RPMI7951 (cell line): ENCODE measurements around the gene OR9I1. TPM values are rescaled to one million over a fixed set of nuclear protein-coding genes. Genes with fewer than 3 reads are reported as not detected.

Source experiments
- DNase-seq: peaks from one replicate; pipeline ENCODE4 v3.0.0-alpha.2; 2012; ENCODE audit warnings: low read depth
- total RNA-seq: library from RNA; depleted of rRNA; stranded (reverse); fragments of >200 nt; shearing (Covaris generic); gene quantifications from 2 replicates; pipeline ENCODE4 v1.2.3, GENCODE V29; 2014; rRNA removed

The OR9I1 gene, protein sequence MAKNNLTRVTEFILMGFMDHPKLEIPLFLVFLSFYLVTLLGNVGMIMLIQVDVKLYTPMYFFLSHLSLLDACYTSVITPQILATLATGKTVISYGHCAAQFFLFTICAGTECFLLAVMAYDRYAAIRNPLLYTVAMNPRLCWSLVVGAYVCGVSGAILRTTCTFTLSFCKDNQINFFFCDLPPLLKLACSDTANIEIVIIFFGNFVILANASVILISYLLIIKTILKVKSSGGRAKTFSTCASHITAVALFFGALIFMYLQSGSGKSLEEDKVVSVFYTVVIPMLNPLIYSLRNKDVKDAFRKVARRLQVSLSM
- not detected in 2 replicates for total RNA-seq

DNA sequence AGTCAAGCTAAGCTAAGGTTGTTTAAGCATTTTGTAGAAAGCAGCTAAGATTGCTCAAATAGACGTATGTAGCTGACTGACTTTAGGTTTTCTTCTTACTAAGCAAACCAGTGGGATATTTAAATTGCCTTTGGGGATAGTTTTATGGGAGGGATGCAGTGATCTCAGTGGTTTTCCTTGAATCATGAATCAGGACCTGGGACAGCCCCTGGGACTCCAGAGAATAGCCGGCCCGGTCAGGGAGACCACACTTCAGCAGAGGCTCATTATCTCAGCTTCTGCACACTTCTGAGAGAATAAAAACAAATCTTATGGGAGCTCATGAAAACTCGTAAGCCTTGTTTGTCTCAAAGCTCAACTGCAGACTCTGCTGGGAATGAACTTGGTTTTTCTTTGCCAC lies at the start of gene OR9I1:
Gene OR9I1, minus strand, starts transcription at position 62 of the 400 bp plus-strand sequence. CDS start 6,086 bp downstream, outside the sequence.
- no peak for DNase-seq

DNA sequence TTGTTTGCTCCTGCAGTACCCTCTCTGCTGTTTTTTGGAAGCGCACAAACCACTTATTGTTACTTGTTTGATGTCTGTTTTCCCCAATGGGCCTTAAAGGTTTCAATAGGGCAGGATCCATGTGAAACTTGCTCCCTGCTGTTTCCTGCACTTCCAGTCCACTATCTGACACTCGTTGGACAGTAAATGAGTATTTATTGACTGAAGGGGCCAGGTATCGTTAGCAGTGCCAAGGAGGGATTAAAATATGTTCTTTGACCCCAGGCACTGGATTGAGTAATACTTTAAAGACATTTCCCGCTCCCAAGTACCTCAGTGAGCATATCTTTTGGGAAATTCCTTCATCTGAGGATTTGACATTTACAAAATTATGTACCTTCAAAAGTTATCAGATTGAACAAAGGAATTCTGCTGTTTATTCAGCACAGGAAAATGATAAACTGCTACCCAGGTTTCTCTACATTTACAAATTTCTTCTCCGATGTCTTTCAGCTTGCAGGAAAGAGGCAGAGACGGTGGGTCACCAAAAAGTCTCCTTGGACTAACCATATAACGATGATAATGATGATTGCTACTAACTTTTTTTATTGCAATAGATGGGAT lies 40.3 kb upstream of the OR9I1 start:
- no peak for DNase-seq

DNA sequence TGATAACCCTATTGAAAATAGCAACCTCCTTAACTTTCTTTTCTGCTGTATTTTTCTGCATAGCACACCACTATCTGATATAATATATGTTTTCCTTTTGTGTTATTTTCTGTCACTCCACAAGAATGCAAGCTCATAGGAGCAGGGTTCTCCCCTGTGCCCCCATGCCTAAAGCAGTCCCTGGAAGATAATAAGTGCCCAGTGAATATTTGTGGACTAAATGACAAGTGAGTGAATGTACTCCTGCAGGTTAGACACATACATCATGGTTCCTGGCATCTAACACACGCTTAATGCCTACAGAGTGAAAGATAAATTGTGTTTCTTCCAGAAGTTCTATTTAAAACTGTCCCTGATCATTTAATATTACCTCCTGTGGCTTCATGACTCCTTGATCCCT lies 39.7 kb upstream of the OR9I1 start:
- DNase-seq, result no peak

DNA sequence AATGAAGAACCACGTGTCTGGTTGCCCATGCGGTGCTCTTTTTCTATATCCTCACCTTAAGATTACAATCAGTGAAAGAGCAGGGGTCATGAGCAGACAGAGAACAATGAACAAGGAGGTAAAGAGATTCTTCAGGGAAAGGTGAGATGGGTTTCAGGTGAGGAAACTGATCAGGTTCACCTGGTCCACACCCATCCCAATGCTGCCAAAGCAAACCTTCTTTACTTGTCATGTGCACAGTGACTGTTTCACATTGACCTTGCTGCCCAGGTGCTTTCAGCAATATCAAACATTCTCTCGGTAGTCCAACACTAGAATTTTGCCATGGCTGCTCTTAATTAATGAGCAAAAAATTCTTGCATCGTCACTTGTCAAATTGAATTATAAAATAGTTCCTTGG lies 39.1 kb upstream of the OR9I1 start:
- no peak for DNase-seq

DNA sequence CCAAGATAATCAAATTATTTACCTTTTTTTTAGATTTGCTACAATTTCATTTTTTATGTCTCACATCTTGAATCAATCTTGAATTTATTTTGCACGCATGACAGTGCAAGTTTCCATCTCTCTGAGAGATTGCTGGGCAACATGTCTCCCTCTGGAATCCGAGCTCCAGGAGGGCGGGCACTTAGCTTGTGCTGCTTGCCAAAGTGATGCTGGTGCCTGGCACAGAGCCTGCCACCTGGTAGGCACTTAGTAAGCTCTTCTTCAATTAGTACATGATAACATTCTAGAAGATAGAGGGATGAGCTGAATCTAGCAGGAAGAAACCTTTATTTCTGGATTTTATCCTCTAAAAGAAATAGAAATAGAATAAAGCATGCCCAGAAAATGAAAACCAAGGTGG lies 27.5 kb upstream of the OR9I1 start:
- no peak for DNase-seq

DNA sequence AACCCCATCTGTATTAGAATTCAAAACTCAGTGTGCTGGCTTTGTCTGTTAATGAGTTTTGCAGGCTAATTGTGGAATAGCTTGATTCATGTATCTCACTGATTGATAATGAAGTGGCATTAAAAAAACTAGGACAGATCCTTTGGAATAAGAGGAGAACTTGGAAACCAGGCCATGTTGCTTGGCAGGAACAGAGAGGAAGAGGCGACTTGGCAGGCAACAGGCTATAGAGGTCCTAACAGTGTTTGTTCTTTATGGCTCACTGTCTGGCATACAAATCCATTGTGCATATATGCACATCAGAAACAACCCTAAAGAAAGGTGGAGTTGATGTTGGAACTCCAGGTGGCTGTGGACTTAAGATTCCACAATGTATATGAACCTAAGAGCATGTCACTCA lies 17.4 kb upstream of the OR9I1 start:
- no peak for DNase-seq

DNA sequence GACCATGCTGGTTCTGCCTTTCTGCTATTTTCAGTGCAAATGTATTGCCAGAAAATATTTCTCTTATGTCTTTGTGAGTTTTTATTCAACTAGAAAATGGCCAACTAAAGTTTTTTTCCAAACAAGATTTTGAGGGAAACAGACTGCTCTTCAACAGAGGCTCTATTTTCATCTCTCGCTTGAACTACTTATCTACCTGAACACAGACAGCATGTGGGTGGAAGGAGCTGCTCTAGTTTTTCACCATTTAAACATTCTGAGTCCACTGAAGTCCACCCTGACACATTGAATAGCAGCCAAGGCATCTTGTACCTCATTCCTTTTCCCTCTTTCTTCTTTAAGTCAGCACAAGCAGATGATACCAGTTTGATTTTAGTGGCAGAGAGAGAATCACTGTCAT lies 9.8 kb upstream of the OR9I1 start:
- no peak for DNase-seq

DNA sequence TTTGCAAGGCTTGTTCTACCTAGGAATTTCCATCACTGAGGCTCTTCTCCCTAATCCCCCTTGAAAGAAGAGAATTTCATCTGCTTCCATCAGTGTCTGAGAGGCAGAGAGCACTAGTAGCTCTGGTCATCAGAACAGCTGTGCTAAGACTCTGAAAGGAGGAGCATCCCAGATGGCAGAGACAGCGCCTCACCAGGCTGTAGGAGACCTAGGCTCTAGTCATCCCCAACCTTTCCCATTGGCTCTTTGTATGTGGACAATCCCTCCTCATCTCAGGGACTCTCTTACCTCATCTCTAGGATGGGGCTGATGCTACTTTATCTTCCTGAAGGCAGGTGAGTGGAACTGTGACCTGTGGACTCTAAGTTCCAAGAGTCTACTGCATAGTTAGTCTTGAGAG lies 8.8 kb upstream of the OR9I1 start:
- DNase-seq, result no peak

DNA sequence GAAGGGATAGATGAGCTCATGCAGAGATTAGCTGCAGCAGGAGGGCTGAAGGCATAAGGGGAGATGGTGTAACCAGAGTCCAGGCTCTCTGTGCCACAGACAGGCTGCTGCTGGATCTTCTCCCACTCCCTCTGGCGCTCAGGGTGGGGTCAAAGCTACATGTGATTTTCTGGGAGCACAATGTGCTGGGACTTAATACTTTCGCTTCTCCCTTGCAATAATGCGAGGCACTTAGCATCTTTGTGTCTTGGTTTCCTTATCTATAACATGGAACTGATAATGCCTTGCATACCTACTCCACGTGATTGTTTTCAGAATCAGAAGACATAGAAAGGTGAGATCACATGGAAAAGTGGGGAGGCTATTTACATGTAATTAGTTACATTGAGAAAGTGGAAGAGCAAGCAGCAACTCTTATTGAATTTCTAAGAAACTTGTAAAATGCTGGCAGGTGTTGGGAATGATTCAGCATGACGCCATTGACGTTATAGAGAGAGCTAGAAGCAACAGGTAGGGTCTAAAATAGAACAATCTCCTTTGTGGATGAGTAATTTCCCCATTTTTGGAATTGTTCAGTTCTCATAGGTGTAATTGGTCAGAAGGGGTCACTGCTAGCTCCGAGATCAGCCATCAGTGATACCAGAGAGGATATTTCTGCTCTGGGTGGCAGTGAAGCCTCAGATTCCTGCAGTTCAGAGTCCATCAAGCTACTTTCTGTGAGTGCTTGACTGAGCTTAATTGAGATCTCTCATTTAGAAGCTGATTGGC lies 8.2 kb upstream of the OR9I1 start:
- no peak for DNase-seq

DNA sequence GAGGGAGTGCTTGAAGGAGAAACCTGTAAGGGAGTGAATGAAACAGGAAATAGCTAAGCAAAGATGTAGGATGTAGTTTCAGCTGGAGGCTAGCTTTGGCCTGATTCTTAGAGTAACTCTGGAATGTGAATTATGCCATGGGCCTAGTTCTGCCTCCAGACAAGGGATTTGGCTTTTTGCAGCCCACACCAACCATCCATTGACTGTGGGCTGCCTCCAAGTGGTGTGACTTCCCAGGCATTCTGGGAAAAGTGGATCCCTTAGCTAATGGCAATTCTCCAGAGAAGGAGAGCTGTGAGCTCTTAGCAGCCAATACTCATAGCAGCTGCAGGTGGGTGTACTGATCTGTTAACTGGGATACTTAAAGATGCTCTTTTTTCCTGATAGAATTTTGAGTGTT lies 2.0 kb upstream of the OR9I1 start:
- DNase-seq, result no peak

DNA sequence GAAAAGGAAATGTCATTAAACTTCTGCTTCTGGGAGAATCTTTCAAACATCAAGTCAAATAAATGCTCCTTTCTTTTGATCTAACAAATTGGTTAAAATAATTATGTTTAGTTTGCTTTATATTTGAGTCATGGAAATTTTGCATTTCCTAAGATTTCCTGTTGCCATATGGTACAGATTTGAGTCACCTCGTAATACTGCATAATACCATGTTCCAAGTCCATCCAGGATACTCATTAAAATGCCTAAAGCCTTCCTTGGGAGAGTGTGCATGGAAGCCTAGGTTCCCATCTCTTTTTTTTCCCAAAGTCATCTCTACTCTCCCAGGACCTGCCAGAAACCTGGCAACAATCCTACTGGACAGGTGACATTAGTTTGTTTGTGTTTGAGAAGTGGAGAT lies 4.2 kb downstream of the OR9I1 start:
- no peak for DNase-seq

DNA sequence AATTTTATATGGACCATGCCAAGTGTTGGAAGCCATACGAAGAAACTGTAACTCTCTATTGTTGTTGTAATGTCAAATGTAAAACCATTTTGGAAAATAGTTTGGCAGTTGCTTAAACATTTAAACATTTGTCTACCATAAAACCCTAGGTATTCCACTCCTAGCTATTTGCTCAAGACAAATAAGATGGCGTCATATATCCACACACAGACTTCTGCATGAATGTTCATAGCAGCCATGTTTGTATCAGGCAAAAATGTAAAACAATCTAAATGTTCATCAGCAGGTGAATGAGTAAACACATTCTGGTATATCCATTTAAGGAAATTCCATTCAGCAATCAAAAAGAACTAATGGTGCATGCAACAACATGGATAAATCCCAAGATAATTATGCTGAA lies 27.9 kb downstream of the OR9I1 start:
- no peak for DNase-seq

DNA sequence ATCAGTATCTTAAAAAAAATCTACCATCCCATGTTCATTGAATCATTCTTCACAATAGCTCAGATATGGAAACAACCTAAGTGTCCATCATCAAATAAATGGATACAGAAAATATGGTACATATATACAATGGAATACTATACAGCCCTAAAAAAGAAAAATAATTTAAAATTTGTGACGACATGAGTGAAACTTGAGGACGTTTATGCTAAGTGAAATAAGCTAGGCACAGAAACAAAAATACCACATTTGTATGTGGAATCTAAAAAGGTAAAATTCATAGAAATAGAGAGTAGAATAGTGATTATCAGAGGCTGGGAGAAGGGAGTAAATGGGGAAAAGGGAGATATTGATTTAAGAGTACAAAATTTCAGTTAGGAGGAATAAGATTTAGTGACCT lies 38.8 kb downstream of the OR9I1 start:
- no peak for DNase-seq

DNA sequence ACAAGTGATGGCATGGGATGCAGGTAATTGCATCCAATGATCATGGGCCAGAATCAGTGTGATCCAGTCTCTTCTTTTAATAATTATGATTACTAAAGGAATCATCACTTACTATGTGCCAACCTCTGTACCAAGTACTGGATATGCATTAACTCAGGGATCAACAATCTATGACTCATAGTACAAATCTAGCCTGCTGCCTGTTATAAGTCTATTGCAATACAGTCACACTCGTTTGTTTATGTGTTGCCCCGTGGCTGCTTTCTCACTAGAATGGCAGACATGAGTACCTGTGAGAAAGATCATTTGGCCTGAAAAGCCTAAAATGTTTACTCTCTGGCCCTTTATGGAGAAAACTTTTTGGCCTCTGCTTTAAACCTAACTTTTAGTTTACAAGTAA lies 49.5 kb downstream of the OR9I1 start:
- no peak for DNase-seq

DNA sequence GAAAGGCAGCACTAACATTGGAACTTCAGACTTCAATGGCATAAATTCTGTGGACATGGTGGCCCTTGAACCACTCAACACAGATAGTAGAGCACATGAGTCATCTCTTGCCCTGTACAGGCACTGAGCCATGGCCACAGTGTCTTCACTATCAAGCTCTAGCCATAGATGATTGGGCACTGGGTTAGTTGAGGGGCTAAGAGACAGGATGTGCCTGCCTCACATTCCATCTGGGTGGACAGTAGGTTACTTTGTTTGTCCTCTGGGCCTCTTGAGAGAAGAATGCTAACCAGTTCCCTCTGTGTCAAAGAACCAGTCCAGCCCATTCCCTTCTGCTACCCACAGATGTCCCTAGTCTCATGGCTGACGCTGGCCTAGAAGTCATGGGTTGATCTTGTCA lies 54.7 kb downstream of the OR9I1 start:
- no peak for DNase-seq

DNA sequence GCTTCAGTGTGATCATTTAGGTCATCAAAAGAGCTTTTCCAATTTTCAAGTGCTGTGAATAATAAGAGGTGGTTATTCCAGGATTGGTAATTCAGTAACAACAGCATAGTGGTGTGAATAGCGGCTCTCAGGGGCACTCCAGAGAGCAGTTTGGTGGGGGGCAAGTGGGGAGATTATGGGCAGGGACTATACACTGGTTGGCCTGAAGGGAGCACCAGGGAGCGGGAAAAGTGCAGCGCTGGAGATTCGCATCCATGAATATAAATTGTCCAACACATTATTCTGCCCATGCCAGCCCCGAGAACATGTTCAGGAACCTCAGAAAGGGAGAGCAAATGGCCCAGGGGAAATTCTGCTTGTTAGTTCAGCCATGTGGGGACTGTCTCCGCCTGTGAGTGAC lies 56.7 kb downstream of the OR9I1 start:
- no peak for DNase-seq

DNA sequence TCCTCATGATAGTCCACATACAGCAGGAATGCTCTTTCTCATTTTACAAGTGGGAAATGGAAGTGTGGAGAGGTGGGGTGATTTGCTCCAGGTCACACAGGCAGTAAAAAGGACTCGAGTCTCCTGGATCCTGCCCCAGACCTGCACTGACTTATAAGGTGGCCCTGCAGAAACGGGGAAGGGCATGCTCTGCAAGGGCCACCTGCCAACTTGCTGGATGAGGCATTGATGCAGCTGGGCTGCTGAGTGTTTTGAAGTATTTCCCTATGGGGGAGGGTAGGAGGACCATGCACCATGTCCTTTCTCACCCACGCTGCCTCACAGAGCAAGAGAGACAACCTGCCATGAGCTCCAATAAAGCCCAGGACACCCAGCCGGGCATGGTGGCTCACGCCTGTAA lies 57.6 kb downstream of the OR9I1 start:
- DNase-seq, result no peak

Other genes starting within 250 kb of the OR9I1 start
- not detected in 2 replicates for gene OR9Q1, start 101.6 kb downstream of the OR9I1 start, total RNA-seq
- gene OR6Q1, start 94.6 kb downstream of the OR9I1 start, total RNA-seq, result not detected in 2 replicates
- gene OR9Q2, start 63.5 kb upstream of the OR9I1 start, total RNA-seq, result not detected in 2 replicates
- not detected in 2 replicates for gene OR1S2, start 78.6 kb upstream of the OR9I1 start, total RNA-seq
- not detected in 2 replicates for gene OR1S1, start 87.2 kb upstream of the OR9I1 start, total RNA-seq
- not detected in 2 replicates for gene OR10Q1, start 103.4 kb upstream of the OR9I1 start, total RNA-seq
- not detected in 2 replicates for gene OR10W1, start 142.7 kb upstream of the OR9I1 start, total RNA-seq
- gene OR5B17, start 233.5 kb upstream of the OR9I1 start, total RNA-seq, result not detected in 2 replicates